Left cardiac atrium (tissue), 4 donors: ENCODE results near the gene SEC61A2. TPM values are rescaled to one million over a fixed set of nuclear protein-coding genes. Genes with fewer than 3 reads are reported as not detected.
"Not testable (repeated sequence)": the region's sequence is repeated elsewhere in the genome, so short reads cannot be mapped to it uniquely, and the experiment has no call there.

Experiments
- ATAC-seq, 2 donors: fragments of 200-7000 bp; cut with Tn5 transposase; one replicate each; pipeline ENCODE4 v1.9.1; 2020; ENCODE audit warnings: mild to moderate bottlenecking in 2 of 2, moderate library complexity in 2 of 2
- DNase-seq: peaks from one replicate; pipeline ENCODE4 v3.0.0-alpha.2; 2020
- intact Hi-C, 2 donors: fragments of 100-400 bp; cut with DNase I; formaldehyde crosslinking; loops; one replicate each; pipeline versions ENCODE4 v1.14.1 to v1.15.1; 2022 to 2023
- long read RNA-seq: library from polyadenylated mRNA; unstranded; transcript quantifications from one replicate; pipeline ENCODE4 v2.0.0, GENCODE V29; 2021
- total RNA-seq, 2 donors: library from RNA; stranded (reverse); fragmentation: NEBNext Ultra II Directional; extraction: Animal tissue kit (Norgen Biotek cat#: 25700); gene quantifications; one replicate each; pipeline ENCODE4 v1.2.1, GENCODE V29; 2021
- donor health status: DM: no; HTN: yes; CAD: no.
- donor health status: DM: no; HTN: yes; CAD: no; lungs with severe emphysema.
- donor health status: DM: yes; HTN: yes; CAD: no.
- donor health status: Dilated cardiomyopathy.

SEC61A2 gene
- total RNA-seq, result 10 to 100 TPM; 11.4 to 13.8 TPM
- long read RNA-seq, transcript SEC61A2-201 (12 exons, 1,893 nt), result major isoform, 8 of 9 reads
- long read RNA-seq, partial matches to known transcripts, result 0 of 9 reads
- long read RNA-seq, other reads (novel, unspliced or antisense), result 1 of 9 reads

- peak; percentile 99 for ATAC-seq
- intact Hi-C loops, result no loop called here
- DNase-seq, result peak; percentile 96
Measured at GRCh38 chr10:12129222-12130111, at the start of gene SEC61A2. Gene SEC61A2 (plus strand): TSS chr10:12129677. CDS start chr10:12129788, 111 bp downstream.

DNA sequence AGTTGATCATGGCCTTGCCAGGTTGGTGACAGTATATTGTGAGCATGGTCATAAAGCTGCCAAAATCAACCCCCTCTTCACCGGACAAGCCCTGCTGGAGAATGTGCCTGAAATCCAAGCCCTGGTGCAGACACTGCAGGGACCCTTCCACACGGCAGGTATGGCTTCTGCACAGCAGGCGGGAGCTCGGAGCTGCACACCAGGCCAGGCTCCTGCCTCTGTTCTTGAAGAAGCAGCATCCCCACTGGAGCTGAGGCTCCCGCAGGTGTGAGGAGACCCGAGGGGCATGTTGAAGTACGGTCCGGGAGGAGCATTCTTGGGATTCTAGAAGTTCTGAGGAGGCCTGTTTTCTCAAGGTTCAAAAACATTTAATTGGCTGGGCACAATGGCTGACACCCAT is 48.0 kb upstream of the SEC61A2 start:
- intact Hi-C loops, result no loop called here
- no peak for DNase-seq

DNA sequence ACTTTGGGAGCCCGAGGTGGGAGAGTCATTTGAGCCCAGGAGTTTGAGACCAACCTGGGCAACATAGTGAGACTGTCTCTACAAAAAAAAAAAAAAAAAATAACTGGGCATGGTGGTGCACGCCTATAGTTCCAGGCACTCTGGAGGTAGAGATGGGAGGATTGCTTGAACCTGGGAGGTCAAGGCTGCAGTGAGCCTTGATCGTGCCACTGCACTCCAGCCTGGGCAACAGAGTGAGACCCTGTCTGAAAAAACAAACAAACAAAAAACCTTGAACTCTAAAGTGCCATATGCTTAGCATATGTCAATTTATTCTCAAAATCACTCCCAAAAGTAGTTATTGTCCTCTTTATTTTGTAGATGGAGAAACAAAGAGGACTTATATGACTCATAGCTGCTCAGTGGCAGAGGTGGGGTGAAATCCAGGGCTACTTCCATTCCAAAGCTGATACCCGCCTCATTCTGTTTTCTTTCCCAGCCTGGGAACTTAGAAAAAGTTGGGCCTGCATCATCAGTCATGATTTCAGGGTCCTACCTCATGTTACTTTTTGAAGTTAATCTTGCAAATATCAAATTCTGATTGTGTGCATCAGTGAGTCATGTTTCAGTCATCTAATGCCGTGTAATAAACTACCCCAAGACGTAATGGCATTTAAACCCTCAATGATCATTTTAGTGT is 47.5 kb upstream of the SEC61A2 start:
- intact Hi-C loops, result no loop called here
- DNase-seq, result no peak
- ATAC-seq, result no peak

More for the DNA sequence above, 48.0 kb upstream of the SEC61A2 start:
- ATAC-seq, result no peak

DNA sequence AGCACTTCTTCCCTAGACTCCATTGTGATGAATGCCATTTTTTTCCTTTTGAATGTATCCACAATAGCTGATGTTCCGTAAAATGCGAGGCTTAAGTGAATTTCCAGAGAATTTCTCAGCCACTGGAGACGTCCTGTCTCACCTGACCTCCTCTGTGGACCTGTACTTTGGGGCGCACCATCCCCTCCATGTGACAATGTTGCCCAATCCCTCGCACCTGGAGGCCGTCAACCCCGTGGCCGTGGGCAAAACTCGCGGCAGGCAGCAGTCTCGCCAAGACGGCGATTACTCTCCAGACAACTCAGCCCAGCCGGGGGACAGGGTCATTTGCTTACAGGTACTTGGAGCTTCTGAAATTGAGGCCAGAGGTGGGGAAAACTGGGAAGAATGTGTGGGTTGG is 40.6 kb upstream of the SEC61A2 start:
- intact Hi-C loops, result no loop called here
- no peak for DNase-seq
- no peak for ATAC-seq

GRCh38 chr10:12091421-12091820 is 38.1 kb upstream of the SEC61A2 start:
- DNase-seq, result no peak
- intact Hi-C loops, result no loop called here
- ATAC-seq, result no peak

- DNase-seq, ATAC-seq, intact Hi-C loops: not testable (repeated sequence)
Measured at GRCh38 chr10:12097361-12097760, 32.1 kb upstream of the SEC61A2 start.

DNA sequence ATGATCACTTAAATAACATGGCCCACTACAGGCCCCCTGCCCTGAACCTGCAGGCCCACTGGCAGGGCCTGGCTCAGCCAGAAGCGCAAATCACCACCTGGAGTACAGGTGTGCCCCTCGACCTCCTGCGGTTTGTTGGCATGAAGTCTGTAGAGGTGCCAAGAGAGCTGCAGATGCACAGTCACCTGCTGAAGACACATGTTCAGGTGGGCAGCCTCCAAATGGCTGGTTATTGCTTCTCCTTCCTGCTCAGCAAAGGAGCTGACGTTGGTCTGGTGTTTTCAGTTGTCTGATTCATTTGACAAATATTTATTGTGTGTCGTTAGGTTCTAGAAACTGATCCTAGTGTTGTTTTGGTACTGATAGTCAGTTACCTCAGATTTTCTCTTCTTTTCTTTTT is 31.7 kb upstream of the SEC61A2 start:
- DNase-seq (no peak), ATAC-seq (no peak)
- intact Hi-C loops, result no loop called here

GRCh38 chr10:12098966-12099365 is 30.5 kb upstream of the SEC61A2 start:
- ATAC-seq (no peak), DNase-seq (no peak)
- intact Hi-C loops, result no loop called here

DNA sequence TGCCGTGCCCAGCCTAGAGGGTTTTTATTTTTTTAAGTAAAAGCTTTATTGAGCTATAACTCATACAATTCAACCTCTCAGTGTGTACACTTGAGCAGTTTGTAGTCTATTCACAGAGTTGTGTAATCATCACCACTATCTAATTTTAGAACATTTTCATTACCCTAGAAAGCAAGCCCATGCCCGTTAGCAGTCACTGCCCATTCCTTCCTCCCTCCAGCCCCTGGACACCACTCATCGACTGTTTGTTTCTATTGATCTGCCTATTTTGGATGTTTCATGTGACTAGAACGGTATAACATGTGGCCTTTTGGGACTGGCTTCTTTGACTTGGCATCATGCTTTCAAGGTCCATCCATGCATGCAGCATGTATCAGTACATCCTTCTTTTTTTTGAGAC is 25.7 kb upstream of the SEC61A2 start:
- no peak for ATAC-seq
- intact Hi-C loops, result no loop called here
- no peak for DNase-seq

- ATAC-seq (no peak), DNase-seq (no peak)
- intact Hi-C loops, result no loop called here
Measured at GRCh38 chr10:12107781-12108180, 21.7 kb upstream of the SEC61A2 start.

DNA sequence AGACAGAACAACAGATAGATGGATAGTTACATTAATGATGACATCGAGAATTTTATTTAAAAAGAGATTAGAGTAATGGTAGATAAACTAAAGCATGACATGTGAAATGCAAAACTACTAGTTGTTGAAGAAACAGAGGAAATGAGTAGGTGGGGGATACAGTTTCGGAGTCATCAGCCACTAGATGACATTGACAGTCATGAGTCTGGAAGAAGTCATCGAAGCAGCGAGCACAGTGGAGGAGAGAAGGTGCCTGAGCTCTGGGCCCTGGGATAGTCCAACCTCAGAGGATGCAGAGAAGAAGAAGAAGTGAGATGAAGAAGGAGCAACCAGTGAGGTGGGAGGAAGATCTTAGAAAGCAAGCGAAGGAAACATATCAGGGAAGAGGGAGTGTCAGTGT is 20.2 kb upstream of the SEC61A2 start:
- intact Hi-C loops, result no loop called here
- DNase-seq (no peak), ATAC-seq (no peak)

- no peak for DNase-seq
- no peak for ATAC-seq
- intact Hi-C loops, result no loop called here
Measured at GRCh38 chr10:12111528-12111927, 17.9 kb upstream of the SEC61A2 start.

DNA sequence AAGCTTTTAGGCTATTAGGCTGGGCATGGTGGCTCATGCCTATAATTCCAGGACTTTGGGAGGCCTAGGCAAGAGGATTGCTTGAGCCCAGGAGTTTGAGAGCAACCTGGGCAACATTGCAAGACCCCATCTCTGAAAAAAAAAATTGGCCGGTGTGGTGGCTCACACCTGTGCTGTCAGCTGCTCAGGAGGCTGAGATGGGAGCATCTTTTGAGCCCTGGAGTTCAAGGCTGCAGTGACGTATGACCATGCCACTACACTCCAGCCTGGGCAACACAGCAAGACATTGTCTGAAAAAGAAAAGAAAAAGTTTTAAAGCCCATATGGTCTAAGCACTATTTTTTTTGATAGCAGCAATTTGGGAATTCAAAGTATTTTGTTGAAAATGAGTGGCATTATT is 15.8 kb upstream of the SEC61A2 start:
- intact Hi-C loops, result no loop called here
- no peak for ATAC-seq

GRCh38 chr10:12121673-12122072 is 7.8 kb upstream of the SEC61A2 start:
- DNase-seq (no peak), ATAC-seq (no peak)
- intact Hi-C loops, result no loop called here

More for the DNA sequence above, 15.8 kb upstream of the SEC61A2 start:
- DNase-seq, result no peak

- intact Hi-C loops, result no loop called here
- ATAC-seq (peak; percentile 52 to 62), DNase-seq (no peak)
Measured at GRCh38 chr10:12130237-12130872, 878 bp downstream of the SEC61A2 start.

DNA sequence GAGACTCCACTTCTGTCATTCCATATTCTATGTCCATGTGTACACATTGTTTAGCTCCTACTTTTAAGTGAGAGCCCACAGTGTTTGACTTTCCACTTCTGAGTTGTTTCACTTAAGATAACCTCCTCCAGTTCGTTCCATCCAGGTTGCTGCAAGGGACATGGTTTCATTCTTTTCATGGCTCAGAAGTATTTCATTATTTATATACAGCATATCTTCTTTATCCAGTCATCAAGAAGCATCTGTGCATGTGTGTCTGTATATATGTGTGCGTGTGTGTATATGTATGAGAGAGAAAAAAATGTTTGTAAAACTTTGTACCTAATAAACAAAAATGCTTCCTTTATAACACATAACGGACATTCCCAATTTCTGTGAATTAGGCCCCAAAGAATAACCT is 6.2 kb downstream of the SEC61A2 start:
- intact Hi-C loops, result no loop called here
- ATAC-seq (no peak), DNase-seq (no peak)

GRCh38 chr10:12140038-12140437 is 10.6 kb downstream of the SEC61A2 start:
- ATAC-seq (no peak), DNase-seq (no peak)
- intact Hi-C loops, result no loop called here

- intact Hi-C loops, result no loop called here
- ATAC-seq (no peak), DNase-seq (no peak)
Measured at GRCh38 chr10:12144538-12144937, 15.1 kb downstream of the SEC61A2 start.

DNA sequence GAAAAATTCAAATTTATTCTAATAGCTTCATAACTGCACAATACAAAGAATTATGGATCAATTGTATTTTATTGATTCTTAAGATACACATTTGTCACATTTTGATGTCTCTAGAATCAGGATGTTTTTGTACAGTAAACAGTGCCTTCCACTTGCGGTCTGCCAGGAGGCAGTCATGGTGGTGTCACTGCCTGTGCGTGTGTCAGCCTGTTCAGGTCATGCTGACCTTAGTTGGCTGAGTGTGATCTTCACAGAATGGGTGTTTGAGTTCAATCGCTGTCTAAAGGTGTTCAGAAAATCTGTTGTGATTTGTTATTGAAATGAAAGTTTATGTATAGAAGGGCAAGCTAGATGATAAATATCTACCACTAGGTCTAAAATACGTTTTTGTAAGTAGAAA is 20.7 kb downstream of the SEC61A2 start:
- intact Hi-C loops, result no loop called here
- no peak for ATAC-seq
- no peak for DNase-seq

- no peak for ATAC-seq
- intact Hi-C loops, result no loop called here
- DNase-seq, result no peak
Measured at GRCh38 chr10:12154516-12154915, 25.0 kb downstream of the SEC61A2 start.
